Endothelial cell of umbilical vein (primary cell): Measurements from ENCODE around the gene ACIN1. TPM values are rescaled to one million over a fixed set of nuclear protein-coding genes. Genes with fewer than 3 reads are reported as not detected.

Experiments
- BruUV-seq: library from RNA; stranded (reverse); fragments of 400-500 nt; replicated peaks from 2 replicates; lab custom pipeline; 2021; lab: Mats Ljungman, UMichigan
- CTCF ChIA-PET: fragments of 300-600, 350-600 bp; sonication (Branson Sonifier 250); formaldehyde crosslinking; loops from one replicate; lab custom pipeline; 2021; ENCODE audit warnings: antibody characterized with exemption, inconsistent platforms; lab: Charles Lee
- POLR2A ChIA-PET: fragments of 300-600, 350-600 bp; sonication (Branson Sonifier 250); formaldehyde crosslinking; loops from one replicate; lab custom pipeline; 2021; ENCODE audit warnings: antibody characterized with exemption, inconsistent platforms; lab: Charles Lee
- DNase-seq: peaks from one replicate; pipeline ENCODE4 v3.0.0-alpha.2; 2011; ENCODE audit warnings: low read depth, low spot score
- FAIRE-seq: peaks from 2 replicates; lab custom pipeline; 2011; peaks lifted over from hg19 to GRCh38; lab: Jason Lieb, UNC
- H2AFZ ChIP-seq: 2 replicates; pipeline ENCODE4 v1.6.0; 2012; ENCODE audit warnings: low read depth, low read length, control low read depth, inconsistent platforms
- H3K27ac ChIP-seq: 2 replicates; pipeline ENCODE4 v1.5.1; 2011; ENCODE audit warnings: low read depth, mild to moderate bottlenecking, control low read depth, low read length, moderate library complexity; ENCODE audit not compliant: insufficient read depth
- H3K27me3 ChIP-seq, 2 experiments: 2 replicates each; pipeline versions ENCODE4 v1.6.0 to v1.6.1; 2011; ENCODE audit warnings: low read length in 2 of 2, mixed read lengths in 1 of 2; ENCODE audit not compliant: control insufficient read depth in 2 of 2, insufficient read depth in 2 of 2
- H3K36me3 ChIP-seq, 2 experiments: 2 replicates in 1 of 2; 3 replicates in 1 of 2; pipeline ENCODE4 v1.5.1; 2011; ENCODE audit warnings: low read length in 2 of 2, mild to moderate bottlenecking in 1 of 2, moderate library complexity in 1 of 2; ENCODE audit not compliant: control insufficient read depth in 2 of 2, insufficient read depth in 2 of 2; ENCODE audit errors: extremely low read depth in 1 of 2
- H3K4me1 ChIP-seq: 3 replicates; pipeline ENCODE4 v1.5.1; 2011; ENCODE audit warnings: mild to moderate bottlenecking, low read length; ENCODE audit not compliant: control insufficient read depth, insufficient read depth; ENCODE audit errors: extremely low read depth
- H3K4me2 ChIP-seq: 2 replicates; pipeline ENCODE4 v1.6.1; 2011; ENCODE audit warnings: low read length, control low read depth, mixed read lengths; ENCODE audit not compliant: insufficient read depth
- H3K4me3 ChIP-seq, 3 experiments: fragments of 200-600 bp in 1 of 3; sonication (generic), shearing (Covaris generic) in 1 of 3; replicated peaks in 1 of 3; 2 replicates each; pipeline ENCODE4 v1.5.1; 2011 to 2016; ENCODE audit warnings: control low read depth in 3 of 3, low read length in 3 of 3, mild to moderate bottlenecking in 2 of 3, inconsistent platforms in 1 of 3, low read depth in 1 of 3, moderate library complexity in 1 of 3; ENCODE audit not compliant: insufficient read depth in 1 of 3
- H3K79me2 ChIP-seq: 2 replicates; pipeline ENCODE4 v1.6.0; 2012; ENCODE audit warnings: low read length, inconsistent platforms; ENCODE audit not compliant: control insufficient read depth, insufficient read depth
- H3K9ac ChIP-seq: replicated peaks from 2 replicates; pipeline ENCODE3; 2011; ENCODE audit warnings: low read length, control low read depth; ENCODE audit not compliant: insufficient read depth; ENCODE audit errors: extremely low read depth
- H3K9me1 ChIP-seq: replicated peaks from 3 replicates; pipeline ENCODE4 v1.6.0; 2011; ENCODE audit warnings: mild to moderate bottlenecking, low read length; ENCODE audit not compliant: control insufficient read depth, insufficient read depth; ENCODE audit errors: extremely low read depth
- H3K9me3 ChIP-seq: replicated peaks from 2 replicates; pipeline ENCODE4 v1.5.1; 2012; ENCODE audit warnings: low read length, inconsistent platforms; ENCODE audit not compliant: control insufficient read depth, insufficient read depth
- H4K20me1 ChIP-seq: replicated peaks from 2 replicates; pipeline ENCODE3; 2011; ENCODE audit warnings: mild to moderate bottlenecking, low read length; ENCODE audit not compliant: control insufficient read depth, insufficient read depth; ENCODE audit errors: extremely low read depth
- CTCF ChIP-seq, 2 donors: IDR thresholded peaks; 1 replicate in 1 of 2; 2 replicates in 1 of 2; pipeline ENCODE4 v1.5.1; 2011; ENCODE audit warnings: low read length in 2 of 2, mild to moderate bottlenecking in 2 of 2, moderate library complexity in 2 of 2, control low read depth in 1 of 2, inconsistent platforms in 1 of 2, low read depth in 1 of 2; ENCODE audit not compliant: insufficient read depth in 1 of 2; ENCODE audit errors: extremely low read depth in 1 of 2
- EZH2 ChIP-seq: IDR thresholded peaks from 2 replicates; pipeline ENCODE4 v1.6.1; 2012; ENCODE audit warnings: borderline replicate concordance, low read depth, mild to moderate bottlenecking, moderate library complexity, low read length, inconsistent platforms; ENCODE audit not compliant: severe bottlenecking
- FOS ChIP-seq: IDR thresholded peaks from 2 replicates; pipeline ENCODE4 v1.6.1; 2011; ENCODE audit warnings: mild to moderate bottlenecking, low read length, moderate library complexity, borderline replicate concordance; ENCODE audit not compliant: insufficient read depth
- GATA2 ChIP-seq: IDR thresholded peaks from 2 replicates; pipeline ENCODE4 v1.7.0; 2011; ENCODE audit warnings: low read depth, mild to moderate bottlenecking, moderate library complexity, mixed read lengths, low read length; ENCODE audit not compliant: insufficient read length, insufficient read depth
- MAX ChIP-seq: IDR thresholded peaks from 2 replicates; pipeline ENCODE4 v1.6.1; 2011; ENCODE audit not compliant: insufficient read depth, insufficient read length
- dilution Hi-C: fragments of 300-500 bp; cut with MboI; formaldehyde crosslinking; loops from one replicate; pipeline ENCODE4 v1.15.0; 2019; ENCODE audit warnings: low sequenced_read_pairs; ENCODE audit not compliant: extremely low pct_ligation_motif_present
- intact Hi-C: fragments of 100-400 bp; cut with micrococcal nuclease; formaldehyde crosslinking; loops from one replicate; pipeline ENCODE4 v1.10.0; 2022
- polyA plus RNA-seq, 4 experiments: library from polyadenylated mRNA; depleted of rRNA in 3 of 4; stranded (reverse) in 3 of 4; unstranded in 1 of 4; fragments of >200 nt; gene quantifications; 2 replicates each; pipeline versions ENCODE4 v1.2.1 to v1.2.3, GENCODE V29; 2011 to 2012; ENCODE audit warnings: missing spikeins in 1 of 4
- total RNA-seq: library from RNA; stranded (reverse); gene quantifications from 2 replicates; pipeline ENCODE4 v1.2.3, GENCODE V29; 2021

The ACIN1 gene
- total and polyA plus RNA-seq, 2 donors (not counting 3 experiments of a cell fraction or from before 2014, with no cell fraction given) = 146 to 240 TPM

- peak overlapping the region in 1 of 3 experiments; percentile 11 for H3K4me3 ChIP-seq
- TF ChIP-seq FOS (peak; percentile 42), GATA2 (peak; percentile 83), EZH2 (no peak)
- H2AFZ ChIP-seq = peak overlapping the region; percentile 79
- ChIA-PET CTCF (interaction anchor here (0.6 to 14.5 kb wide), 41 partner anchors 9 to 259 kb away, joined by 3 to 1289 read pairs (median 10); partner anchors contain the start of genes ACIN1, C14orf119, PABPN1 and PPP1R3E), POLR2A (interaction anchor here (0.5 to 1.9 kb wide), 5 partner anchors 27 to 64 kb away, joined by 3 to 11 read pairs (median 8); partner anchors contain the start of genes ACIN1, C14orf119 and SLC7A8)
- H3K9me1 ChIP-seq = no peaks in the 10 kb centered on the region
- H3K9me3 ChIP-seq = no peaks in the 10 kb centered on the region
- peak overlapping the region; percentile 49 for H3K9ac ChIP-seq
- intact Hi-C loops (loop anchor here (1.0 kb wide), 4 partner anchors 34 to 180 kb away; partner anchors contain the start of gene SLC7A8), dilution Hi-C loops (no loop called here)
- FAIRE-seq = peak; percentile 97
- peaks cover 21% of the 10 kb centered on the region for H3K4me1 ChIP-seq
- no peaks in the 10 kb centered on the region for H4K20me1 ChIP-seq
- peak; percentile 77 for DNase-seq
- H3K79me2 ChIP-seq = no peaks in the 10 kb centered on the region
- H3K36me3 ChIP-seq = no peaks in the 10 kb centered on the region
- peak overlapping the region; percentile 81 for H3K27ac ChIP-seq
- no peaks in the 10 kb centered on the region for H3K27me3 ChIP-seq
- peak overlapping the region; percentile 78 for H3K4me2 ChIP-seq
- BruUV-seq = no TSS peak
Measured at GRCh38 chr14:23121361-23121771, 26.4 kb upstream of the ACIN1 start.

GRCh38 chr14:23120541-23121251 is 25.8 kb upstream of the ACIN1 start:
- no peak for FAIRE-seq
- intact Hi-C loops = loop anchor here (1.0 kb wide), 5 partner anchors 35 to 260 kb away; partner anchors contain the start of gene SLC7A8
- BruUV-seq = no TSS peak

More at GRCh38 chr14:23120541-23121251, 25.8 kb upstream of the ACIN1 start:
- peak overlapping the region; percentile 81 for H3K27ac ChIP-seq
- no peaks in the 10 kb centered on the region for H3K79me2 ChIP-seq
- H4K20me1 ChIP-seq = no peaks in the 10 kb centered on the region
- no peaks in the 10 kb centered on the region for H3K36me3 ChIP-seq
- H3K27me3 ChIP-seq = no peaks in the 10 kb centered on the region
- no peaks in the 10 kb centered on the region for H3K9me3 ChIP-seq
- dilution Hi-C loops = no loop called here
- H3K4me1 ChIP-seq = peaks cover 21% of the 10 kb centered on the region
- peak overlapping the region; percentile 79 for H2AFZ ChIP-seq
- H3K9ac ChIP-seq = peak overlapping the region; percentile 49
- CTCF ChIA-PET = interaction anchor here (0.6 to 14.5 kb wide), 66 partner anchors 10 to 745 kb away, joined by 3 to 1289 read pairs (median 7); partner anchors contain the start of genes ACIN1, C14orf119, CIROP and HOMEZ
- H3K4me3 ChIP-seq = no peak overlapping the region
- POLR2A ChIA-PET = interaction anchor here (1.1 to 1.9 kb wide), 3 partner anchors 35 to 65 kb away, joined by 3 to 11 read pairs (median 4); partner anchors contain the start of gene SLC7A8
- TF ChIP-seq MAX (no peak), FOS (no peak), CTCF (IDR thresholded peaks at IDR 0.05; ENCODE audit: extremely low read depth in 1 of 2, insufficient read depth in 1 of 2, low read depth in 1 of 2, low read length in 2 of 2) (peak; percentile 100)
- no peaks in the 10 kb centered on the region for H3K9me1 ChIP-seq
- DNase-seq = peak; percentile 89
- H3K4me2 ChIP-seq = peak overlapping the region; percentile 78
